ENCODE results near the gene FZD10. TPM values are rescaled to one million over a fixed set of nuclear protein-coding genes. Genes with fewer than 3 reads are reported as not detected.

FZD10 gene
- total and polyA plus RNA-seq, 2 experiments from 2014 or later, result 0.35 to 1.7 TPM

- no peaks in the 10 kb centered on the region for H4K20me1 ChIP-seq (ENCODE audit: insufficient read depth, poor library complexity, severe bottlenecking)
- 91% methylated on average over 15 of the region's 15 CpGs for WGBS (ENCODE audit: low lambda C conversion rate, missing lambda C conversion rate)
- H3K4me2 ChIP-seq, result no peak overlapping the region
- H3K4me3 ChIP-seq, result no peak overlapping the region
- no peak overlapping the region for H3K27ac ChIP-seq
- no peak for DNase-seq (ENCODE audit: low spot score)
- H3K27me3 ChIP-seq, result peaks cover 6% of the 10 kb centered on the region
- no peak for TF ChIP-seq CTCF (IDR thresholded peaks at IDR 0.05; ENCODE audit: poor library complexity)
- TF ChIP-seq EZH2 (IDR thresholded peaks at IDR 0.05; ENCODE audit: borderline replicate concordance), result no peak
- TF ChIP-seq EZH2phosphoT487 (IDR thresholded peaks at IDR 0.05; ENCODE audit: low read depth, severe bottlenecking, unreplicated experiment), result no peak
- H3K36me3 ChIP-seq (replicated peaks; ENCODE audit: insufficient read depth, low read depth), result no peaks in the 10 kb centered on the region
- no peaks in the 10 kb centered on the region for H3K4me1 ChIP-seq (ENCODE audit: insufficient read depth)
- no peaks in the 10 kb centered on the region for H3K79me2 ChIP-seq
- no peak overlapping the region for H2AFZ ChIP-seq
- no peaks in the 10 kb centered on the region for H3K9me2 ChIP-seq (replicated peaks; ENCODE audit: insufficient read depth)
- no peaks in the 10 kb centered on the region for H3K9me3 ChIP-seq (ENCODE audit: low read depth)
Observed at GRCh38 chr12:130128790-130129735, 33.2 kb upstream of the FZD10 start.

- H3K36me3 ChIP-seq (replicated peaks; ENCODE audit: insufficient read depth, low read depth), result no peaks in the 10 kb centered on the region
- H4K20me1 ChIP-seq (ENCODE audit: insufficient read depth, poor library complexity, severe bottlenecking), result no peaks in the 10 kb centered on the region
- no peak overlapping the region for H3K4me3 ChIP-seq
- H3K79me2 ChIP-seq, result no peaks in the 10 kb centered on the region
- 85% methylated on average over 6 of the region's 6 CpGs for WGBS (ENCODE audit: low lambda C conversion rate, missing lambda C conversion rate)
- no peak for TF ChIP-seq EZH2phosphoT487 (IDR thresholded peaks at IDR 0.05; ENCODE audit: low read depth, severe bottlenecking, unreplicated experiment)
- no peak for TF ChIP-seq EZH2 (IDR thresholded peaks at IDR 0.05; ENCODE audit: borderline replicate concordance)
- no peak for TF ChIP-seq CTCF (IDR thresholded peaks at IDR 0.05; ENCODE audit: poor library complexity)
- DNase-seq (ENCODE audit: low spot score), result no peak
- no peak overlapping the region for H3K27ac ChIP-seq
- H3K27me3 ChIP-seq, result peaks cover 6% of the 10 kb centered on the region
- no peak overlapping the region for H2AFZ ChIP-seq
- no peaks in the 10 kb centered on the region for H3K9me3 ChIP-seq (ENCODE audit: low read depth)
- H3K4me2 ChIP-seq, result no peak overlapping the region
- no peaks in the 10 kb centered on the region for H3K9me2 ChIP-seq (replicated peaks; ENCODE audit: insufficient read depth)
- H3K4me1 ChIP-seq (ENCODE audit: insufficient read depth), result no peaks in the 10 kb centered on the region
Observed at GRCh38 chr12:130130346-130130745, 31.9 kb upstream of the FZD10 start.

GRCh38 chr12:130131025-130131424 lies 31.2 kb upstream of the FZD10 start:
- Histone ChIP-seq H4K20me1 (ENCODE audit: insufficient read depth, poor library complexity, severe bottlenecking) (no peaks in the 10 kb centered on the region), H2AFZ (no peak overlapping the region), H3K27me3 (peaks cover 6% of the 10 kb centered on the region), H3K4me1 (ENCODE audit: insufficient read depth) (no peaks in the 10 kb centered on the region), H3K79me2 (no peaks in the 10 kb centered on the region), H3K36me3 (replicated peaks; ENCODE audit: insufficient read depth, low read depth) (no peaks in the 10 kb centered on the region), H3K9me2 (replicated peaks; ENCODE audit: insufficient read depth) (no peaks in the 10 kb centered on the region), H3K4me3 (no peak overlapping the region), H3K4me2 (no peak overlapping the region), H3K9me3 (ENCODE audit: low read depth) (no peaks in the 10 kb centered on the region), H3K27ac (no peak overlapping the region)
- TF ChIP-seq EZH2phosphoT487 (IDR thresholded peaks at IDR 0.05; ENCODE audit: low read depth, severe bottlenecking, unreplicated experiment) (no peak), EZH2 (IDR thresholded peaks at IDR 0.05; ENCODE audit: borderline replicate concordance) (no peak), CTCF (IDR thresholded peaks at IDR 0.05; ENCODE audit: poor library complexity) (no peak)
- WGBS (ENCODE audit: low lambda C conversion rate, missing lambda C conversion rate), result 79% methylated on average over 14 of the region's 14 CpGs
- no peak for DNase-seq (ENCODE audit: low spot score)
